Adrenal gland (tissue), 12 donors: ENCODE results near the gene CEP170. TPM values are rescaled to one million over a fixed set of nuclear protein-coding genes. Genes with fewer than 3 reads are reported as not detected.
"Not testable (repeated sequence)": the region's sequence is repeated elsewhere in the genome, so short reads cannot be mapped to it uniquely, and the experiment has no call there.

Experiments
- DNase-seq, 7 donors: peaks; one replicate each; pipeline ENCODE4 v3.0.0-alpha.2; 2019 to 2020
- H3K27ac ChIP-seq, 5 donors: fragments of 200-600 bp; sonication (generic) in 4 of 5; 1 replicate in 3 of 5; 2 replicates in 2 of 5; pipeline versions ENCODE4 v1.5.1 to v1.8.0; 2016 to 2020; ENCODE audit warnings: mild to moderate bottlenecking in 1 of 5
- H3K27me3 ChIP-seq: fragments of 200-600 bp; 2 replicates; pipeline ENCODE4 v1.8.0; 2021
- H3K36me3 ChIP-seq, 2 donors: fragments of 200-600 bp; replicated peaks in 1 of 2; 1 replicate in 1 of 2; 2 replicates in 1 of 2; pipeline versions ENCODE4 v1.5.1 to v1.8.0; 2018 to 2022
- H3K4me1 ChIP-seq, 2 donors: fragments of 200-600 bp; replicated peaks in 1 of 2; 1 replicate in 1 of 2; 2 replicates in 1 of 2; pipeline versions ENCODE4 v1.5.1 to v1.8.0; 2018 to 2021
- H3K4me3 ChIP-seq, 4 donors: fragments of 200-600 bp; sonication (generic) in 3 of 4; one replicate each; pipeline ENCODE4 v1.5.1; 2016 to 2018
- H3K9me3 ChIP-seq, 3 donors: fragments of 200-600 bp; sonication (generic) in 1 of 3; replicated peaks in 1 of 3; 1 replicate in 2 of 3; 2 replicates in 1 of 3; pipeline versions ENCODE4 v1.5.1 to v1.8.0; 2016 to 2021
- CTCF ChIP-seq, 6 experiments: fragments of 450-650 bp in 4 of 6; fragments of 200-600 bp in 2 of 6; sonication (generic) in 1 of 6; IDR thresholded peaks; 1 replicate in 5 of 6; 2 replicates in 1 of 6; pipeline versions ENCODE4 v1.5.1 to v1.8.0; 2016 to 2021; ENCODE audit warnings: antibody characterized with exemption in 6 of 6, mild to moderate bottlenecking in 2 of 6, moderate library complexity in 1 of 6
- POLR2A ChIP-seq, 2 donors: fragments of 450-650 bp; IDR thresholded peaks; one replicate each; pipeline ENCODE4 v1.6.1; 2017; ENCODE audit warnings: antibody characterized with exemption in 2 of 2, mild to moderate bottlenecking in 2 of 2, moderate library complexity in 1 of 2
- WGBS, 4 donors: extraction: QIAGEN DNeasy Blood & Tissue Kit in 2 of 4; methylation state at CpG; one replicate each; pipeline versions ENCODE4 v1.1.5 to v1.1.7; 2013 to 2017; 5-methylcytosine and 5-hydroxymethylcytosine counted together
- intact Hi-C, 2 donors: fragments of 100-400 bp; cut with DNase I; formaldehyde crosslinking; loops; one replicate each; pipeline versions ENCODE4 v1.14.1 to v1.15.0; 2022 to 2023
- polyA plus RNA-seq, 3 donors: library from polyadenylated mRNA; stranded (reverse); fragments of 200-250 nt in 2 of 3; fragments of 350-450 nt in 1 of 3; fragmentation: Illumina TruSeq in 1 of 3; extraction: RNeasy Lipid Tissue Mini Kit (QIAGEN cat#74804) in 1 of 3; gene quantifications; one replicate each; pipeline ENCODE4 v1.2.3, GENCODE V29; 2013 to 2014
- small RNA-seq, 2 donors: library from RNA; depleted of rRNA; stranded (forward); fragments of <200 nt; gene quantifications; one replicate each; pipeline ENCODE3, GENCODE V24; 2016
- total RNA-seq, 9 donors: library from RNA; depleted of rRNA in 4 of 9; stranded (reverse); fragments of >200 nt in 4 of 9; fragments of 120-200 nt in 1 of 9; fragmentation: NEBNext Ultra II Directional in 1 of 9; extraction: Animal tissue kit (Norgen Biotek cat#: 25700) in 1 of 9; gene quantifications; one replicate each; pipeline versions ENCODE4 v1.1.0 to v1.2.4, GENCODE V29; 2013 to 2023
- donor health status: healthy with polysubstance abuse.
- donor health status: Bipolar disorder and iron deficiency.
- donor health status: DM: yes; HTN: yes; CAD: no.
- donor health status: DM: no; HTN: no; CAD: no.
- donor health status: DM: no; HTN: no; CAD: no.
- donor health status: DM: yes; HTN: yes; CAD: no.

Gene CEP170
- total and polyA plus RNA-seq, 12 donors = 15.5 to 56.2 (median 35.9) TPM

- intact Hi-C loops = not testable (repeated sequence)
These were observed 147.9 kb downstream of the CEP170 start for GRCh38 chr1:243107171-243107570.

GRCh38 chr1:243105652-243106332 lies 149.3 kb downstream of the CEP170 start:
- H3K27ac ChIP-seq, intact Hi-C loops, H3K4me1 ChIP-seq, DNase-seq, H3K27me3 ChIP-seq, H3K36me3 ChIP-seq, H3K4me3 ChIP-seq, H3K9me3 ChIP-seq: not testable (repeated sequence)
- WGBS, 4 donors = 59 to 70% (median 66%) methylated on average over 5 to 6 of the region's 6 CpGs

More at GRCh38 chr1:243107171-243107570, 147.9 kb downstream of the CEP170 start:
- DNase-seq, H3K4me1 ChIP-seq, H3K9me3 ChIP-seq, H3K36me3 ChIP-seq, H3K27me3 ChIP-seq, H3K27ac ChIP-seq, H3K4me3 ChIP-seq: not testable (repeated sequence)
- 77 to 83% (median 80%) methylated on average over 6 to 12 of the region's 12 CpGs for WGBS, 4 donors

GRCh38 chr1:243105104-243105503 lies 150.0 kb downstream of the CEP170 start:
- H3K4me3 ChIP-seq, intact Hi-C loops, H3K36me3 ChIP-seq, H3K27me3 ChIP-seq, DNase-seq, H3K4me1 ChIP-seq, H3K27ac ChIP-seq, H3K9me3 ChIP-seq: not testable (repeated sequence)

GRCh38 chr1:243104452-243104851 lies 150.6 kb downstream of the CEP170 start:
- H3K9me3 ChIP-seq, H3K27me3 ChIP-seq, DNase-seq, H3K27ac ChIP-seq, intact Hi-C loops, H3K4me3 ChIP-seq, H3K36me3 ChIP-seq, H3K4me1 ChIP-seq: not testable (repeated sequence)
- WGBS, 4 donors = 53 to 61% (median 57%) methylated on average over 5 of the region's 5 CpGs

- peak; percentile 9 to 70 (median 42) for DNase-seq
- 32 to 82% (median 57%) methylated on average over 22 to 40 of the region's 40 CpGs for WGBS, 4 donors
- H3K27me3 ChIP-seq, H3K9me3 ChIP-seq, H3K36me3 ChIP-seq, H3K4me1 ChIP-seq, H3K27ac ChIP-seq, intact Hi-C loops: not testable (repeated sequence)
- peak overlapping the region in 1 of 4 donors; percentile 48 for H3K4me3 ChIP-seq
- TF ChIP-seq POLR2A (IDR thresholded peaks at IDR 0.05) (peak in 1 of 2 donors; percentile 24), CTCF (IDR thresholded peaks at IDR 0.05) (peak in 2 of 6 experiments; percentile 16 to 25)
These were observed 153.5 kb downstream of the CEP170 start for GRCh38 chr1:243101551-243102050.

- 79 to 95% (median 91%) methylated on average over 3 of the region's 3 CpGs for WGBS, 4 donors
- H3K27ac ChIP-seq, H3K36me3 ChIP-seq, DNase-seq, intact Hi-C loops, H3K4me1 ChIP-seq, H3K4me3 ChIP-seq, H3K27me3 ChIP-seq, H3K9me3 ChIP-seq: not testable (repeated sequence)
These were observed 167.7 kb downstream of the CEP170 start for GRCh38 chr1:243087368-243087767.

Small RNA genes within 50 kb of the gene (small RNA-seq; reads per million reads assigned to genes)
- 0 reads per million in 2 donors for gene RNU6-747P

Other genes starting within 250 kb of the CEP170 start
- 10 to 100 TPM; 30.0 to 60.9 (median 44.7) TPM for gene SDCCAG8, start 760 bp upstream of the CEP170 start, total RNA-seq
- 10 to 100 TPM; 22.5 to 59.3 (median 30.5) TPM for gene SDCCAG8, start 760 bp upstream of the CEP170 start, polyA plus RNA-seq